ENCODE data around the gene CYSRT1. TPM values are rescaled to one million over a fixed set of nuclear protein-coding genes. Genes with fewer than 3 reads are reported as not detected.

Gene CYSRT1
- total RNA-seq, 1 donor from 2014 or later = 2.1 TPM

DNA sequence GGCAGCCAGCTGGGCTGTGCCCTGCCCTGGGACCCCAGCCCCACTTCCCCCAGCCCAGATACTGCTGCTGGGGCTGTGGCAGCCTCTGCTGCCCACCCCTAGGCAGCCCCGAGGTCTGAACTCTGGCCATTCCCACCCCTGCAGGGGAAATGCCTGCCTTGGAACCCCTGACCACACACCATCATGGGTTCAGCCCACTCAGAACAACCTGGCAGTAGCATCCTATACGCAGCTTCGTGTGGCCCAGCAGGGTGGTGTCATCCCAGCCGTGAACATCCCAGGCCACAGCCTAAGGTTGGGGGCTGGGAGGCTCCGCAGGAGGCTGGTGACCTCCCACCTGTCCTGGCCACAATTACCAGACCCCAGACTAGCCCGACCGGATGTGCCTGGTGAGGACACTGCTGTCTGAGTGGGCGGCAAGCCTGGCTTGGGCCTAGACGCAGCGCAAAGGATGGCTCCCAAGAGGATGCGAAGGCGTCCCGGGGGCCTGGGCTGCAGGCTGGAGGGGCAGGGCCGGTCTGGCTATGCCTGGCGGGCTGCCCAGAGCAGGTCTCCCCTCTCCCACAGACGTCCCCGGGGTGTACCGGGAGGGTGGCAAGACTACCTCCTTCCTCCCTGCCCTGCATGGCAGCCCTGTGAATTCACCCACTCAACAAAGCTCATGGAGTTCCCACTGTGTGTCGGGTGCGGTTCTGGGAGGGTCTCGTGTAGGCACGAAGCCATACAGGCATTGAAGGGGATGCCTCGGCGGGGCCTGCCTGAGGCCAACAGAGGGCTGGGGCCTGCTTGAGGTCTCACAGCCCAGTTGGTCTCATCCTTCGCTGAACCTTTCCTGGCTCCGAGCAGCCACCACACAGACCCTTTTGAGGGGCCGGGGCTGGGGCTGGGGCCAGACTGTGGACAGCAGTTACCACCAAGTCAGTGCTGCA is 4.3 kb downstream of the CYSRT1 start:
- Histone ChIP-seq H3K27me3 (ENCODE audit: control insufficient read depth, insufficient read depth, low read length) (peaks cover 46% of the 10 kb centered on the region), H3K4me3 (ENCODE audit: low read depth, low read length) (no peak overlapping the region), H3K36me3 (ENCODE audit: control insufficient read depth, insufficient read depth, low read length) (no peaks in the 10 kb centered on the region)
- DNase-seq (ENCODE audit: low read depth) = no peak
- TF ChIP-seq CTCF (IDR thresholded peaks at IDR 0.05; ENCODE audit: insufficient read depth, low read length, poor library complexity, severe bottlenecking) = no peak

- peaks cover 55% of the 10 kb centered on the region for H3K27me3 ChIP-seq (ENCODE audit: control insufficient read depth, insufficient read depth, low read length)
- no peaks in the 10 kb centered on the region for H3K36me3 ChIP-seq (ENCODE audit: control insufficient read depth, insufficient read depth, low read length)
- DNase-seq (ENCODE audit: low read depth) = no peak
- TF ChIP-seq CTCF (IDR thresholded peaks at IDR 0.05; ENCODE audit: insufficient read depth, low read length, poor library complexity, severe bottlenecking) = no peak
- H3K4me3 ChIP-seq (ENCODE audit: low read depth, low read length) = no peak overlapping the region
Observed at GRCh38 chr9:137229903-137230704, 5.1 kb downstream of the CYSRT1 start.

- Histone ChIP-seq H3K4me3 (ENCODE audit: low read depth, low read length) (no peak within 1 kb of the TSS), H3K27me3 (ENCODE audit: control insufficient read depth, insufficient read depth, low read length) (peaks cover 61% of the 10 kb centered on the region), H3K36me3 (ENCODE audit: control insufficient read depth, insufficient read depth, low read length) (no peaks in the 10 kb centered on the region)
- DNase-seq (ENCODE audit: low read depth) = no peak
- no peak for TF ChIP-seq CTCF (IDR thresholded peaks at IDR 0.05; ENCODE audit: insufficient read depth, low read length, poor library complexity, severe bottlenecking)
Observed at GRCh38 chr9:137230705-137231371, 5.9 kb downstream of the CYSRT1 start, which contains the start of gene SLC34A3. SLC34A3 (plus strand) TSS chr9:137230901; CDS start chr9:137231703, 802 bp downstream.

- Histone ChIP-seq H3K4me3 (ENCODE audit: low read depth, low read length) (no peak overlapping the region), H3K27me3 (ENCODE audit: control insufficient read depth, insufficient read depth, low read length) (peaks cover 64% of the 10 kb centered on the region), H3K36me3 (ENCODE audit: control insufficient read depth, insufficient read depth, low read length) (no peaks in the 10 kb centered on the region)
- no peak for DNase-seq (ENCODE audit: low read depth)
- no peak for TF ChIP-seq CTCF (IDR thresholded peaks at IDR 0.05; ENCODE audit: insufficient read depth, low read length, poor library complexity, severe bottlenecking)
Observed at GRCh38 chr9:137231372-137232039, 6.5 kb downstream of the CYSRT1 start.

- Histone ChIP-seq H3K27me3 (ENCODE audit: control insufficient read depth, insufficient read depth, low read length) (peaks cover 64% of the 10 kb centered on the region), H3K36me3 (ENCODE audit: control insufficient read depth, insufficient read depth, low read length) (no peaks in the 10 kb centered on the region), H3K4me3 (ENCODE audit: low read depth, low read length) (no peak overlapping the region)
- DNase-seq (ENCODE audit: low read depth) = no peak
- no peak for TF ChIP-seq CTCF (IDR thresholded peaks at IDR 0.05; ENCODE audit: insufficient read depth, low read length, poor library complexity, severe bottlenecking)
Observed at GRCh38 chr9:137232101-137232500, 7.1 kb downstream of the CYSRT1 start.

Data from kidney epithelial cell (primary cell).